Activated CD8-positive, alpha-beta memory T cell treated with anti-CD3 and anti-CD28 coated beads for 4 hours (primary cell): ENCODE data around the gene CEP78.

Experiments used
- DNase-seq, 2 donors: peaks; one replicate each; pipeline ENCODE4 v3.0.0-alpha.2; 2020; ENCODE audit warnings: low read depth in 2 of 2

Gene CEP78

GRCh38 chr9:78309066-78309465 is 73.2 kb downstream of the CEP78 start:
- DNase-seq = no peak

- DNase-seq = no peak
These were observed 75.2 kb downstream of the CEP78 start for GRCh38 chr9:78311075-78311474.

- no peak for DNase-seq
These were observed 76.1 kb downstream of the CEP78 start for GRCh38 chr9:78311886-78312524.

- DNase-seq = no peak
These were observed 78.7 kb downstream of the CEP78 start for GRCh38 chr9:78314550-78314949.

GRCh38 chr9:78314953-78315870 is 79.3 kb downstream of the CEP78 start:
- DNase-seq = no peak

GRCh38 chr9:78316166-78316892 is 80.5 kb downstream of the CEP78 start:
- no peak for DNase-seq

GRCh38 chr9:78319197-78320029 is 83.5 kb downstream of the CEP78 start:
- no peak for DNase-seq

GRCh38 chr9:78320030-78320693 is 84.3 kb downstream of the CEP78 start:
- DNase-seq = no peak

GRCh38 chr9:78320875-78321496 is 85.1 kb downstream of the CEP78 start:
- no peak for DNase-seq

- no peak for DNase-seq
These were observed 85.6 kb downstream of the CEP78 start for GRCh38 chr9:78321505-78321904.

GRCh38 chr9:78324068-78324650 is 88.3 kb downstream of the CEP78 start:
- no peak for DNase-seq

GRCh38 chr9:78324682-78325081 is 88.8 kb downstream of the CEP78 start:
- DNase-seq = no peak

GRCh38 chr9:78325343-78325742 is 89.5 kb downstream of the CEP78 start:
- no peak for DNase-seq

- no peak for DNase-seq
These were observed 90.0 kb downstream of the CEP78 start for GRCh38 chr9:78325846-78326360.

GRCh38 chr9:78326564-78326963 is 90.7 kb downstream of the CEP78 start:
- DNase-seq = no peak
